Inflammatory macrophage treated with lipopolysaccharide for 4 hours (primary cell): ENCODE measurements around the gene KCNJ10.
"Not testable (repeated sequence)": the region's sequence is repeated elsewhere in the genome, so short reads cannot be mapped to it uniquely, and the experiment has no call there.

ENCODE experiments used
- DNase-seq: peaks from one replicate; pipeline ENCODE4 v3.0.0-alpha.2; 2020

The KCNJ10 gene

DNA sequence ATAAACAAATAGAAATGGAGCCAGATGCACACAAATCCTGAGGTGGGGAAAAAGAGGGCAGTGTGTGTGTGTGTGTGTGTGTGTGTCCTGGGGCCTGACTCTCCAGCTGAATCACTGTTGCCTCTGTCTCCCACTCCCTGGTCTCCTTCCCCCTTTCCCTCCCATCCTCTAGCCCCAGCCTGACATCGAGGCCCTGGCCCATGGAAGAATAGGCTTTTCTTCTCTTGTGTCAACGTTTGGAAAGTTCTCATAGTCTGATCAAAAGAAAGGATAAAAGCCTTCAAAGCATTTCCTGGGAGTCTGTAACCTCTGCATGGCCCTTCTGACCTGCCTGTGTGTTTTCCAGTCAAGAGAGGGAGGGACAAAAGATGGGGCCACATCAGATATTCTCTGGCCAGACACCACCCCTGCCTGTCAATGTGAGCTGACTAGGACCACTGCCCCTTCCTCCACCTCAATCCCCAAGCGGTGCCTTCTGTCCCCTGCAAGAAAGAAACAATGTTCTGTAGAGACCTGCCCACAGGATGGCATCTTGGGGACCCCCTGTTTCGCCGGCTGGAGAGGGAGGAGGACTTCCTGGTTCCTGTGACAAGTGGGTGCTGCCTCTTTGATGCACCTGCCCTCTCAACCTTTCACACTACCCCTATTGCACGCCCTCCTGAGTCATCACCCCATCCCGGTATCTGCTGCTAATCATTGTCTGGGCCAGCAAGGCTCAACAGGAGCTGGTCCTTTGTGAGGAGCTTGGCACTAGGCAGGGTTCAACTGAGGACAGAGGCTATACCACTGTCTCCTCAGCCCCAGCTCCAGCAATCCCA is 16.2 kb downstream of the KCNJ10 start:
- no peak for DNase-seq

DNA sequence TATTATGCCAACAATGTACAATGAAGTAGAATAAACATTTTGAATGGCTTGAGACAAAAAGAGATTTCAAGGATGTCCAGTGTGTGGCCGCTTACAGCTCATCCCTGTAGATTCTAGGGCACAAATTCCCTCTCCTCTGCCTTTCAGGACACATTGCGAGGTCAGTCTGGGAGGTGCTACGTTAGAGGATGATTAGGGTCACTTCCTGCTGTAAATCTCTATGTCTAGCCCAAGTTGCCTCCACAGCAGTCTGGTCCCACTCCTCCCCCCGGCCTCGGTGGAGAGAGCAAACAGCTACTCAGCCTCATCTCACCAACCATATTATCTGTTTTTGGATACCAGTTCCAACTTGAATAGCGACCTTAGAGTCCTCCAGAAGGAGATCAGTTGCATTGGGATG is 17.0 kb downstream of the KCNJ10 start:
- DNase-seq, result no peak

DNA sequence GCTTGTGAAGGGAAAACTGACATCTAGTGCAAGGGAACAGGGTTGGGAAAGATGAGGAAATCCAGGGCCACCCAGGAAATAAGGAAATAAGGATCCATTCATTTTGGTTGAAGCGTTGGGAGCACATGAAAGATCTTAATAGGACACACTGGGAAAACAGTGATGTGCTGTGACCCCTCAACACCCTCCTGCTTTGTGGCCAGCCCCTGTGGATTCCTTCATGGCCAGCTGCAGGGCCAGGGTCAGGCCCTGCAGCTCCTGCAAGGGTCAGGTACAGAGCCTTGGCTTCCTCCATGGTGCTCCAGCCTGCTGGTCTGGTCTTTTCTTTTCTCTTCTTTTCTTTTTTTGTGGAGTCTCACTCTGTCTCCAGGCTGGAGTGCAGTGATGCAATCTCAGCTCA is 19.3 kb downstream of the KCNJ10 start:
- no peak for DNase-seq

DNA sequence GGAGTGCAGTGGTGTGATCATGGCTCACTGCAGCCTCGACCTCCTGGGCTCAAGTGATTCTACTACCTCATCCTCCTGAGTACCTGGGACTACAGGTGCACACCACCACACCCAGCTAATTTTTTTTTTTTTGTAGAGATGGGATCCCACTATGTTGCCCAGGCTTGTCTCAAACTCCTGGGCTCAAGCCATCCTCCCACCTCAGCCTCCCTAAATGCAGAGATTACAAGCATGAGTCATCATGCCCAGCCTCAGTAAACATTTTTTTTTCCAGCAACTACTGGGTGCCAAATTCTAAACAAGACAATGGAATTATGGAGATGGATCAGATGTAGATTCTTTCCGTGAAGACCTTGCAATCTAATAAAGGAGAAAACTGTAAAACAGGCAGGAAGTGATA is 19.8 kb downstream of the KCNJ10 start:
- DNase-seq, result not testable (repeated sequence)

DNA sequence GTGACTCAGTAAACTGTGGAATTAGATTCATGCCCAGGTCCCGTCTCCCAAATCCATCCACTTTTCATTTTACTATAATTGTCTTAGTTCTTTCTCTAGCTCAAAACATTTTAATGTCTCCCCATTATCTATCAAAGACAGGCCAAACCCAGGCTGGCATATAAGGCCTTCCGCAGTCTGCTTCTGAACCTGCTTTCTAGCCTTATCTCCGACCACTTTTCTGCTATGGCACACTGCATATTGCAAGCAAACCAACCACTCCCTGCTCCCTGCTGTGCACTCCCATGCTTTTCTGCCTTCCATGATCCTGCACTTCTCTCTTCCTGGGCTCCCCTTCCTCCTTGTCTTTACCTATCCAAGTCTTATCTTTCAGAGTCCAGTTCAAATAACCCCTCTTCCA is 20.9 kb downstream of the KCNJ10 start:
- no peak for DNase-seq

DNA sequence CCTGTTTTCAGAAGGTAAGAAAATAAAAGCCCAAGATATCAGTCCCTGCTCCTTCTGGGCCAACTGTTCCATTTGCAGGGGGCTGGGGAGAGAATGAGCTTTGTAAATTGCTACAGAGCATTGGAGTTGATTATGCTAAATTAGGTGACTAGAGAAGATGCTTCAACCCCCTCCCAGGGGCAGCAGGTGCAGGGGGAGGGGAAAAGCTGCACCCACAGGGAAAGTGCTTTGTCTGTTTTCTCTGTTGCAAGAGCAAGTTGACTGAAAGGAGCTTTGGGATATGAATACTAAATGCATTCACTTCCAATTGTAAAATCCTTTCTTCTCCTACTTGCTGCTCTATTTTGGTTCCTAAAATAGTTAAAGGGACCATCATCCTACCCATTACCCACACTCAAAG is 21.6 kb downstream of the KCNJ10 start:
- no peak for DNase-seq

DNA sequence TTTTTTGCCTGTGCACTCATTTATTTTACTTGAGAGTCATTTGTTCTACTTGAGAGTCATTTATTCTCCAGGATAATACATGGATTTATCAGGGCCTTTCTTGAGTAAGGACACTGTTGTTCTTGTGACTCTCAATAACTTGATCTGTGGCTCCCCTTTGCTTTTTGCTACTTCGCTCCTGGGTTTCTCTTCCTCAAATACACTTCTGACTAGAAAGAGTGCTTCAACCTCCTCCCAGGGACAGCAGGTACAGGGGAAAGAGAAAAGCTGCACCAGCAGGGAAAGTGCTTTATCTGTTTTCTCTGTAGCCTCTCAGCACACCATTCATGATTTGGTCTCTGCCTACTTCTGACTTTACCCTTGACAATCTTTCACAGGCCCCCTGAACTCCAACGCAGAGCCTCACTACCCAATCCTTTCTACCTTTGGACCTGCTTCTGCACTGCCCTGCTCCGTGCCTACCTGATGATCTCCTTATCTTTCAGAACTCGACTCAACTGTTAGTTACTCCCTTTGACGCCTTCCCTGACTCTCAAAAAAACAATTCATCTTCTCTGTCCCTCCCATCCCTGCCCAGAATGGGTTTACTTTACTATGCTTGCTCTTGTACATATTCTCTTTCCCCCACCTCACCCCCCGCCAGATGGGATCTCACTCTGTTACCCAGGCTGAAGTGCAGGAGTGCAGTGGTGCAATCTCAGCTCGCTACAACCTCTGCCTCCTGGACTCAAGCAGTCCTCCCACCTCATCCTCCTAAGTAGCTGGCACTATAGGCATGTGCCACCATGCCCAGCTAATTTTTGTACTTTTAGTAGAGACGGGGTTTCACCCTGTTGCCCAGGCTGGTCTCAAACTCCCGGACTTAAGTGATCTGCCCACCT is 22.6 kb downstream of the KCNJ10 start:
- no peak for DNase-seq

DNA sequence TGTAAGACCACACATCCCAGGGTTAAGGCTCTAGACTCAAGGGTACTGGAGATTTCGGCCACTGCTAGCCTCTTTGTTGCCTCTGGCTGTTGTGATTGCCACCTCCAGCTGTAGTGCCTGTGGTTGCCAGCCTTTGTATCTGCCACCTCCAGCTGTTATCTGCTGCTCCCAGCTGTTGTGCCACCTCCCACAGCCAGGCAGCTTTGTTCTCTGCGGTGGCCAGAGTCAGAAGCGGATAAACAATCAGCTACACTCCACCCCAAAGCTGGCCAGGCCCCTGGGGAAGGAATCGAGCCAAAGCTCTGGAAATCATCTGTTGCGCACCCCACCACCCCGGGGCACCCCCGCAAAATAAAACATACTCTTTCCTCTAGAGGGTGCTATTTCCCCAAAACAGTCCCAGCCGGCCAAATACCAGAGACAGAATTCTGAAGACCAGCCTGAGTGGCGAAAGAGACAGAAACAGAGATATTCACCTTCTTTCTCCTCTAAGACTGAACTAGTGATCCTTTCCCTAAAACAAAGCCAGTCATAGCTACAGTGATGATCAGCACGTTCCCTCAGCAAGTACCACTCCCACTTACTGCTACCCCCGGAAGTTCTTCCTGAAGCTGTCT is 23.4 kb downstream of the KCNJ10 start:
- peak; percentile 44 for DNase-seq

DNA sequence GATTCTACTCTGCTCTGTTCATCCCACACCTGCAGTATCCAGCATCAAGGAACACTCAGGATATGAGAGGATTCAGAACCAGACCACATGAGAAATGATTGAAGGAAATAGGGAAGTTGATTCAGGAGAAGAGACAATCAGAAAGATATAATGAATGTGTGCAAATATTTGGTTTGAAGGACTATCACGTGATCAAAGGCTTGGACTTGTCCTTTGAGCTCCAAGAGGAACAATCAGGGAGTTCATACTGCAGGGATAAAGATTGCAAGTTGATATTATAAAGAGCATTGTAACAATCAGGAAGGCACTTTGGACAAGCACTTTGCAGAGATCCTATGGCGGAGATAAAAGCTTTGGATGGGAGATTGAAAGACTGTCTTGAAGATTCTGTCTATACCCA is 24.3 kb downstream of the KCNJ10 start:
- DNase-seq, result no peak

DNA sequence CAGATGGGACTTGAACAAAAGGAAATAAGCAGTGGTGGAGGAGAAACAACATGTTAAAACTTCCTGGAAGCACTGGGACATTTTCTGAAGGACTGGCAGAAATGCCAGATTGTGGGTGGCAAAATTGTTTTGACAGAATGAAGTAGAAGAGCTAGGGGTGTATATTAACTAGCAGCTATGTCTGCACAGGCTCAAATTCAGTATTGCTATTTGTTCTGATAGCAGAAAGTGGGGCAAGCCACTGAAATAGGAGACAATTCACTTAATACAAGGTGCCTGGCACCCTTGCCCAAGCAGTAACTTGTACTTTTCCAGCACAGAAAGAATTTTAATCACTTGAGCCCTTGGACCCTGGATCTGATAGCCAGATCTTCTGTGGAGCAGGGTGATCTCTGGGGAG is 26.4 kb downstream of the KCNJ10 start:
- DNase-seq, result no peak

DNA sequence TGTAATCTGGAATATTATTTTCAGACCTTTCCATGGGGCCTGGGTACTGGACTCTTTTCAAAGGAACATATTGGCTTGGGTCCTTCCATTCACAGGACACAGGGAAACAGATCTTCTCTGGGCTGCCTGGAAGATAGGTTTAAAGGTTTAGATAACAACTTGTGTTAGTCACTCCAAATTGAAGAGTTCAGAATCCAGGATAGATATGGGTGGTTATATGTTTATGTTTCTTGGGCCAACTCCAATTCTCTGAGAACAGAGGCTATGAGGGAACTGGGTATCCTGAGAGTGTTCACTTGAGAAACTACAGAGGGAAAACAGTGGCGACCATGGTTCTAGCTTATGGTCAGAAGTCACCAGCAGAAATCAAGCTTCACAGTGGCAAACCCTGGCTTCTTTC is 29.5 kb downstream of the KCNJ10 start:
- no peak for DNase-seq

DNA sequence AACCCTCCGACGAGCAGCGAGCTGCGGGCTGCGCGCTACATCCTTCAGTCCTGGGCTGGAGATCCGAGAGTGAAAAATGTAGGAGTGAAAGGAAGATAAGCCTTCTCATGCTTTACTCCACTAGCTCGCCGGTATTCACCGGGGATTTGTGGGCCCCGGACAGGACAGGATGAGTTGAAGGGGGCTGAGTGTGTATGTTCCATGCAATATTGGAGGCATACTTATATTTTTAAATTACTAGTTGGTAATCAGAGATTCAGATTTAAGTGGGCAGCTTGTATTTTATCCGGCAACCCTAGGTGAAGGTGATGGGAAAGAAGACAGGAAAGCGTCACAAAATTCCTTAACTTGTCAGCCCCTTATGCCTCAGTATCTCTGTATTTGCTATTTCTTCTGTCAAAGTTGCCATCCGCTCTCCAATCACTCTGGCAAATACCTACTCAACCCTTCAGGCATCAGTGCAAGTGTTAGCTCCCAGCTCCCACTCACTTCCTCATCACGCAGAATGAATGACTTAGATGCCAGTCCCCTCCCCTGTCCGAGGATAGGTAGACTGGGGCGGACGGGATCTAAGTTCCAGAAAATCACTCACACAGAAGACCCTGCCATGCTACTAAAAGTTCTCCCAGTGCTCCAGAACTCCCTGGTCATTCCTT is 37.7 kb downstream of the KCNJ10 start:
- DNase-seq, result peak; percentile 3

DNA sequence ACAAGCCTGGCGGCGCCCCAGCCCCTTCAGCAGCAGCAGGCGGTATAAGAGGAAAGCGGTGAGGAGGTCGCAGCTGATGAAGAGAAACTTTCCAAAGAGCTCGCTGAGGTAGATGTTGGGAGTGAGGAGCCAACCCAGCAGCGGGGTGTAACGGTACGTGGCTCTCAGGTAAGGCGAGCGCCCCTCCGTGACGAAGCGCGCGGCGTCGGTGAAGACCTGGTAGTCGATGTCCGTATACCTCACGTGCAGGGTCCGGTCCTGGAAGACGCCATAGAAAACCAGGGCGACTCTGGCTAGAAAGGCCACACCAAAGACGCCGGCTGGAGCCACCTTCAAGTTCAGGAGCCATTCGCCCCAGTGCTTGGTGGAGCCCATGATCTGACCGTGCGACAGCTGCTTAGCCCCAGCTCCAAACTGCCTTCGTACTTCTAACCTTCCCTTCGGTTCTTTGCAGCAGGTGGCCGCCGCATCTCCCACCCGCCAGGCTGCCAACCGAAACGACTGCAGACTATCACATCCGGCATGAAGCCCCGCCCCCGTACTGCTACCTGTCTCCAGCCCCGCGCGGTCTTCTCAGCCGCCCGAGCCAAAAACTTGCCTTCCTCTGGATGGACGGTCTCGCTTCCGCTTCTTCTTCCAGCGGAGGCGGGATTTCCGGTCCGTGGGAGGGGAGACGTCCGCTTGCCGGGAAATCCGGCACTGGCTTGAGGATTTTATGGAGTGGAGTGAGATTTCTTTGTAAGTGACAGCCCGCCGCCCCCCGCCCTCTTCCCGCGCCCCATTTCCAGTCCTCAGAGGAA is 38.4 kb downstream of the KCNJ10 start, which contains the start of gene PIGM:
Gene PIGM (minus strand): TSS at position 626 of the 800 bp plus-strand sequence. CDS start 251 bp downstream, at position 375.
- peak; percentile 90 for DNase-seq

DNA sequence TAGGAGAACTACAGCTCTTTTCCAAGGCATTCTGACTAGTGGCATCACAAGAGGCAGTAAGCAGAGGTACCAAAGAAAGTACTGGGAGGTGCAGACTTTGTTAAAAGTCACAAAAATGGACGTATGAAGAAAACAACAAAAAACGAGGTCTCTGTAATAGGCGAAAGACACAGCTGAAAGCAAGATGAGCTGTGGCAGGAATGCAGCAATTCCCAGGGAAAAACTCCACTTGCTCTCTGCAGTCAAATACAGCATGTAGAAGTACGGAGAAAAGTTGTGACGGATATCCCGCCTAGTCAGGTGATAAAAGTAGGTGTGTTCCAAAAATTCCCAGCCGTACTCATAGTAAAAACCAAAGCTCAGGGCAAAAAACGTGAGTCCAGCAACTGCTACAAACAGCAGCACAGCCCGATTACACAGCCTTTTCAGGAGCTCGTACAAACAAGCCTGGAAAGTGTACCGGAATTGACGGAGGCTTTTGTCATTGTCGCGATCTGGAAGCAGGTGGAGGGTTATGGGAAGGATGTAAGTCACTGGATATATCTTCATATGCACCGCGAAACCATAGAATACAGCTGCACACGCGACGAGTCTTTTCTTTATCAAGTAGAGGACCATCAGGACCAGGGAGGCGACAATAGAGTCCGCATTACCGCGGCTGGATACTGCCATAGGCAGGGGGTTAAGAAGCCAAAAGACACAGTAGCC is 39.1 kb downstream of the KCNJ10 start:
- DNase-seq, result no peak

DNA sequence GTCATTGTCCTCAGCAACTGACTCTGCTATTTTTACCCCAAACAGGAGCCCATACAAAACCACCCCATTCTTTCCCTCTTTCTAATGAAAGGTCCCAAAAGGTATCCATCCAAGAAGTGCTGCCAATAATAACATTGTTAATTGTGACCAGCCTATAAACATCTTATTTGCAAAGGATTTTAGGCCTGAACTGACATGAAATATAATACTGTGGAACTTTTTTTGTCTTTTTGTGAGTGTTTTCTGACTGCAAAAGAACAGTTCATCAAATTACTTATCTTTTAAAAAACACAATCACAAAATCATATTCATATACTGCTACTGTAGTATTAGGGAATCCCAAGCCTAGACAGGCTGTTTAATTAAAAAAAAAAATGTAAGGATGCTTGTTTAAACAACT is 41.5 kb downstream of the KCNJ10 start:
- DNase-seq, result no peak

DNA sequence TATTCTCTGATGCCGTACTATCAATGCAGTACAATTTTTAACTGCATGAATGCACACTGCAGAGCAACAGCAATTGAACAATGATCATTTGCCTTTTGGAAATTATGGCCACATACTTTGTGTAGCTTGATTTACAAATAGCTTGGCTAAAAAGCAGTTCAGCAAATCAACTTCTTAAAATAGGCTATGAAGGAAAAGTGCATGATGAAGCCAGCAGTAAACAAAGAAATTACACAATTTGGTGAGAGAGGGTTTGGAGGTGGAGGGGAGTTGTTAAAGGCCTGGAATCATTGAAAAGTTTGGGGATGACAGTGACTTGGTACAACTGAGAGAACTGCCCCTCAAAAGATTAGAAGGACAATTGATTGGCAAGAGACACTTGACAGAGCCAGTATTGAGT is 44.6 kb downstream of the KCNJ10 start:
- DNase-seq, result no peak

DNA sequence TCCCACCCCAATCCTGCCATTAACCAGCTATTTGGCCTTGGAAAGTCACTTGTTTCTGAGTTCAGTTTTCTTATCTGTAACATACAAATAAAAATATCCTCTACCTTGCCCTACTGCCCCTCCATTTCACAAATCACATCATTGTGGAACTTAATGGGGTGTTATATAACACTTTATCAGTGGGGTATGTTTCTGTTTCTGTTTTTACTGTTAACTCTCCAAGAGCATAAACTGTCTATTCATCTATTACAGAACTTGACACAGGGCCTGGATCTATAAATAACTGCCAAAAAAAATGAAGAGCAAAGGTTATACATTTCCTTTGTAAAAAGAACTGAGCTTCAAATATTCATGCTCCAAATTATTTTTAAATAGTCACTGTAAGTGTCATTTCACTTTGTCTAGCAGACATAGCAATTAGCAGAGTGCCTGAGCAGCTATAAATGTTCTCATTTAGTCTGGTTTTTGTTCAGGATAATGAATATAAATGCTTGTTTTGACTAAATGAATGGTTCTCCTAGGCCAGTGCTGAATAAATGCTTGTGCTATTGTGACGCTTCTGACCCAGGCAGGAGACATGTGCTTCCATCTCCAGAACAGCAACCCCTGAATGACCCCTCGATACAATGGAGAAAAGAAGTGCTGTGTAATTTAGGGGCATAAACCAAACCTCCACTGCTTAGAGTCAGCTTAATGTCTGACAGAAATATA is 45.6 kb downstream of the KCNJ10 start:
- DNase-seq, result no peak

DNA sequence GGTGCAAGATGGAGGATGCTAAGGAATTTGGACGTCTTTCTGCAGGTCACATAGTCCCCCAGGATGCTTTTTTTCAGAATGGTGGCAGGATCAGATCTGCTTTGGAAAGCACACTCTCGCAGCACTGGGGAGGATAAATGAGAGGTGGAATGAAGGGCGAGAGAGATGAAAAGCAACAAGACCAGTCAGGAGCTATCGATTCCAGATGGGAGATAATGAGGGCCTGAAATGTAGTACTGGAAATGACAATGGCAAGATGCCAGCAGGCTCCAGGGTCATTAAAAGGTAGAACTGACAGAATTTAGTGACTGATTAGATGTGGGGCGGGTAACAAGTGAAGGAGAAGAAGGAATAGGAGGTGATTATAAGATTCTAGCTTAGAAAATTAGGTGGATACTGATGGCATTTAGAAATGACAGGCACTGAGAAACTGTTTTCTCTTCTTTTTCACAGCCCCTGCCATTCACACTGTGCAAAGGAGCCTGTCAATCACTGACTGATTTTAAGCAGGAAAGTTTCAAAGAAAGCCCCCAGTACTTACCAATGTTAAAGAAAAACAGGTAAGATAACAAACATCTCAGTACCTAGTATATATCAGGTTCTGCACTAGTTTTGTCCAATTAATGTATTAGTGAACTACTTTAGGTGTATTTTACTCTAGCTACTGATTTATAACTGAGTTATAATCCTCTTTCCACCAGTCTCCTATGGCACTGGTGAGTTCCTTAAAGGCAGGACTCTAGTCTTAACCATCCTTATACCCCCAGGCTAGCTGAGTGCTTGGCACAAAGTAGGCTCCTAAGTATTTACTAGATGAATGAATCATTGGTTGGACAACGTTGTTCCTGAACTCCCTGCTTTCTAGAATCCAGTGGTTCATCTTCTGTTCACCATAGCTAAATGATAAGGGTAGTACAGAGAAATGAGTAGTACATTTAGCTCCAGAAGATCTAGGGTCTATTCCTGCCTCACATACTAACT is 47.3 kb downstream of the KCNJ10 start:
- no peak for DNase-seq

DNA sequence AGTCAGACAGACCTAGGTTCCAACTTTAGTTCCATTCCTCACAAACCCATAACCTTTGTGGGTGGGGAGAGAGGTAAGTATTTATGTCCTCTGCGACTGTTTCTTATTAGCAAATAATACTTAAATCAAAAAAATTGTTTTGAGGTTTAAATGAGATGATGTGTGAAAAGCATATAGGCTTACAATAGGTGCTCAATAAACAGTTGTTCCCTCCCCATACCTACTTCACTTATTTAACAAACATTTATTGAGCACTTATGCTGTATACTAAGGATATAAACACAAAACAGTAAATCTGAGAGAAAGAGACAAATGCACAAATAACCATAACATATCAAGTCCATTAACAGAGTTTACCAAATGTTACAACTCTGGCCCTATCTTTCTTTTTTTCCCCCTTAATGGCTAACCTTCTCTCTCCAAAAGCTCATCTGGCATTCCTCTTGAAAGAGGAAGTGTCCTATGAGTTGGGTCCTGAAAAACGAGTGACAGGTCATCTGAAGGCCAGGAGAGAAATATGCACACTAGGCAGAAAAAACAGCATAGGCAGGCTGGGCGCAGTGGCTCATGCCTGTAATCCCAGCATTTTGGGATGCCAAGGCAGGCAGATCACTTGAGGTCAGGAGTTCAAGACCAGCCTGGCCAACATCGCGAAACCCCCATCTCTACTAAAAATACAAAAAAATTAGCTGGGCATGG is 48.4 kb downstream of the KCNJ10 start:
- DNase-seq, result no peak
